Measurements from ENCODE around the gene TRIM46.
"Not testable (repeated sequence)": the region's sequence is repeated elsewhere in the genome, so short reads cannot be mapped to it uniquely, and the experiment has no call there.

Gene TRIM46

GRCh38 chr1:155137154-155137949 is 36.3 kb upstream of the TRIM46 start:
- no peak for DNase-seq (ENCODE audit: low spot score)

DNA sequence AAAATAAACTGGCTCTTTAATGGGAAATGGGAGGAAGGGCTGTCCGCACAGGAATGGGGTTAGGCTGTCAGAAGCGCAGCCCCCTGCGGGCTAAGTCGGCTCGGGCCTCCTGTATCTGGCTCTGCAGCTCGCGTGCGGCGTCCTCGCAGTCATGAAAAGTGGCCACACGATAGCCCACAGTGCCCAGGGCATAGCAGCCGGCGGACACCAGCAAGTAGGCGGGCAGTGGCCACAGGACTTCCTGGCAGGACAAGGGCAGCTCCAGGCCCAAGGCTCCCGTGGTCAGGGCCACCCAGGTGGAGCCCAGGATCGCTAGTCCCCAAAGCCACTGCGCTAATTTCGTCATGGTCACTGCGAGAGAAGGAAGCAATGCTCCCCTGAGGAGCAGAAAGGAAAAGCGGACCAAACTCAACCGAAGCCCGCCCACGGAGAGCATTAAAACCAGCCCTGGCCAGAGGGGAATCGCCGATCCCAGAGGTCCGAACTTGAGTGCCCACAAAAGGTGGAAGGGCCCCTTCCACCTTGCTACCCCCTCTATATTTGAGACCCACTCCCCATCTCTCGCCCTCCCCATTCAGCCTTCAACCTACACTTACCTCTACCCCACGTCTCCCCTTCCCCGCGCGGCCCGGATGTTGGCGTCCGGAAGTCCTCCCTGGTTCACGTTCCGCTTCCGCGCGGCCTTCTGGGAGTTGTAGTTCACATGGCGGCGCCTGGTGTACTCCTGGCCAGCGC is 33.6 kb upstream of the TRIM46 start, which contains the start of gene DPM3:
DPM3 (minus strand) TSS at position 637 of the 735 bp plus-strand sequence; CDS start at position 346, 291 bp downstream.
- peak; percentile 82 for DNase-seq (ENCODE audit: low spot score)

- DNase-seq (ENCODE audit: low spot score) = no peak
Observed at GRCh38 chr1:155140630-155140953, 33.1 kb upstream of the TRIM46 start.

DNA sequence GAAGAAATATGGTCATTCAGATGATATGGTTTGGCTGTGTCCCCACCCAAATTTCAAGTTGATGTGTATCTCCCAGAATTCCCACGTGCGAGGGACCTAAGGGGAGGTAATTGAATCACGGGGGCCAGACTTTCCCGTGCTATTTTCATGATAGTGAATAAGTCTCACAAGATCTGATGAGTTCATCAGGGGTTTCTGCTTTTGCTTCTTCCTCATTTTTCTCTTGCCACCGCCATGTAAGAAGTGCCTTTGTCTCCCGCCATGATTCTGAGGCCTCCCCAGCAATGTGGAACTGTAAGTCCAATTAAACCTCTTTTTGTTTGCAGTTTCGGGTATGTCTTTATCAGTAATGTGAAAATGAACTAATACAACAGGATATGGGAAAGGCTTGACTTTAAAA is 31.9 kb upstream of the TRIM46 start:
- DNase-seq (ENCODE audit: low spot score) = no peak

DNA sequence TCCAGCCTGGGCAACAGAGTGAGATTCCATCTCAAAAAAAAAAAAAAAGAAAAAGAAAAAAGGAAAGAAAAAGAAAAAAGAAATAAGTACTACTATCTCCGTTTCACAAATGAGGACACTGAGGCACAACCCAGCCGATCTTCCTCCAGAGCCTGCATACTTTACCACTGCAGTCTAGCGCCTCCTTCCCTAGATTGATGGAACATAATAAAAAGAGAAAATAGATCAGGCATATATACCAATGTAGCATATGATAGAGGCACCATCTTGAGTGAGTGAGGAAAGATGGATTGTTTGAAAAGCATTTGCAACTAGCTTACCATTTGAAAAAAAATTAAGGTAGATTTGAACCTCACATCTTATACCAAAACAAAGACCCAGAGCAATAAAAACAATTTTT is 28.2 kb upstream of the TRIM46 start:
- DNase-seq (ENCODE audit: low spot score) = no peak

- DNase-seq (ENCODE audit: low spot score) = not testable (repeated sequence)
Observed at GRCh38 chr1:155155996-155156643, 17.5 kb upstream of the TRIM46 start.

DNA sequence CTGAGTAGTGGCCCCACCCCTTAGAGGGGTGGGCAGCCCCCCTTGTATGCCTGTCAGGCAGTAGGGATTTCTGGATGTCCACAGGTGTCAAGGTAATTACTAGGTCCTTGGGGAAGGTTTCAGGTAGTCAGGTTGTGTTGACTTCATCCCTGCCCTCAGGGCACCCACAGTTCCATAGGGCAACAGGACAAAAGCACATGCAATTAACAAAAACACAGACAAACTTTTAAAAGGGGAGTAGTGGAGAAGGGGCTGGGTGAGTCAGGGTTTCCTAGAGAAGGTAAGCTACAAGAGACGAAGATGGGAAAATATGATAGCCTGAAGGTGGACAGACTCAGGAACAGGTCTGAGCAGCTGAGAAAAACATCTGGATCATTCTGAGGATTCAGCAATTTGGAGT is 14.7 kb upstream of the TRIM46 start:
- no peak for DNase-seq (ENCODE audit: low spot score)

- DNase-seq (ENCODE audit: low spot score) = no peak
Observed at GRCh38 chr1:155160128-155160527, 13.5 kb upstream of the TRIM46 start.

- not testable (repeated sequence) for DNase-seq (ENCODE audit: low spot score)
Observed at GRCh38 chr1:155162631-155163030, 11.0 kb upstream of the TRIM46 start.

DNA sequence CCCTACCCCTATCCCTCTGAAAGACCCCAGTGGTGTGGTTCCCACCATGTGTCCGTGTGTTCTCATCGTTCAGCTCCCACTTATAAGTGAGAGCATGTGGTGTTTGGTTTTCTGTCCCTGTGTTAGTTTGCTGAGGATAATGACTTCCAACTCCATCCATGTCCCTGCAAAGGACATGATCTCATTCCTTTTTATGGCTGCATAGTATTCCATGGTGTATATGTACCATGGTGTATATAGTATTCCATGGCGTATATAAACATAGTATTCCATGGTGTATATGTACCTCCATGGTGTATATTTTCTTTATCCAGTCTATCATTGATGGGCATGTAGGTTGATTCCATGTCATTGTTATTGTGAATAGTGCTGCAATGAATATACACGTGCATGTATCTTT is 9.9 kb upstream of the TRIM46 start:
- DNase-seq (ENCODE audit: low spot score) = not testable (repeated sequence)

DNA sequence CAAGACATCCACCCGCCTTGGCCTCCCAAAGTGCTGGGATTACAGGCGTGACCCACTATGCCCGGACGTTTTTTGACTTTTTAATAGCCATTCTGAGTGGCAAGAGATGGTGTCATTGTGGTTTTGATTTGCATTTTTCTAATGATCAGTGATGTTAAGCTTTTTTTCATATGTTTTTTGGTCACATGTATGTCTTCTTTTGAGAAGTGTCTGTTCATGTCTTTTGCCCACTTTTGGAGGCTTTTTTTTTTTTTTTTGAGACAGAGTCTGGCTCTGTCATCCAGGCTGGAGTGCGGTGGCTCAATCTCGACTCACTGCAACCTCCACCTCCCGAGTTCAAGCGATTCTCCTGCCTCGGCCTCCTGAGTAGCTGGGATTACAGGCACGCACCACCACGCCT is 9.0 kb upstream of the TRIM46 start:
- not testable (repeated sequence) for DNase-seq (ENCODE audit: low spot score)

- DNase-seq (ENCODE audit: low spot score) = no peak
Observed at GRCh38 chr1:155166051-155166470, 7.6 kb upstream of the TRIM46 start.

DNA sequence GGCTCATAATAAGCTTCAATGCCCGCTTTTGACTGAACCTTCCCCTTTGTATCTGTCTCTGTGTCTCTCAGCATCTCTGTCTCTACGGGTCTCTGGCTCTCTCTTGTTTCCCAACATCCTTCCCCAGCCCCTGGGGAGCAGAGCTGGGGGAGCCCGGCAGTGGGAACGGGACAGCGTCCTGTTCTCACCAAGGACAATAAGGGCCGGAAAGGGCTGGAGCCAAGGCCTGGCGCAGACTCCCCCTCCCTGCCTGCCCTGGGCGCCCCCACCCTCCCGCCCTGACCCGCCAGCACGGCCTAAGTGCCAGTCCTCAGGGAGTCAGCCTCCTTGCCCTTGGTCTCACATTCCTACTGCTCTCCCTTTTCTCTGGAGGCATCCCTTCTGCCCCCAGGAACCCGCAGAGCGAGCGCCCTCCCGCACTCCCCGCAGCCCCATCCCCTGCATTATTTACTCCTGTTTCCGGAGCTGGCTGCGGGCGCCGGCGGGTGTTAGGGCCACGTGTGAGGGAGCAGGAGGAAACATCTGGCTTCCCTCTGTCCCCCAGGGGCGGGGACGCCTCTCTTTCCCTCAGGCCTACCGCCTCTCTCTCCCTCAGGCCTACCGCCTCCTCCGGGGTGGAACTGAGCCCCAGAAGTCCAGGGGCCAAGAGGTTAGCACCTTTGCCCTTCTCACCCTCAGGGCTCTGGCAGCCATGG is 7.0 kb upstream of the TRIM46 start:
- DNase-seq (ENCODE audit: low spot score) = no peak

DNA sequence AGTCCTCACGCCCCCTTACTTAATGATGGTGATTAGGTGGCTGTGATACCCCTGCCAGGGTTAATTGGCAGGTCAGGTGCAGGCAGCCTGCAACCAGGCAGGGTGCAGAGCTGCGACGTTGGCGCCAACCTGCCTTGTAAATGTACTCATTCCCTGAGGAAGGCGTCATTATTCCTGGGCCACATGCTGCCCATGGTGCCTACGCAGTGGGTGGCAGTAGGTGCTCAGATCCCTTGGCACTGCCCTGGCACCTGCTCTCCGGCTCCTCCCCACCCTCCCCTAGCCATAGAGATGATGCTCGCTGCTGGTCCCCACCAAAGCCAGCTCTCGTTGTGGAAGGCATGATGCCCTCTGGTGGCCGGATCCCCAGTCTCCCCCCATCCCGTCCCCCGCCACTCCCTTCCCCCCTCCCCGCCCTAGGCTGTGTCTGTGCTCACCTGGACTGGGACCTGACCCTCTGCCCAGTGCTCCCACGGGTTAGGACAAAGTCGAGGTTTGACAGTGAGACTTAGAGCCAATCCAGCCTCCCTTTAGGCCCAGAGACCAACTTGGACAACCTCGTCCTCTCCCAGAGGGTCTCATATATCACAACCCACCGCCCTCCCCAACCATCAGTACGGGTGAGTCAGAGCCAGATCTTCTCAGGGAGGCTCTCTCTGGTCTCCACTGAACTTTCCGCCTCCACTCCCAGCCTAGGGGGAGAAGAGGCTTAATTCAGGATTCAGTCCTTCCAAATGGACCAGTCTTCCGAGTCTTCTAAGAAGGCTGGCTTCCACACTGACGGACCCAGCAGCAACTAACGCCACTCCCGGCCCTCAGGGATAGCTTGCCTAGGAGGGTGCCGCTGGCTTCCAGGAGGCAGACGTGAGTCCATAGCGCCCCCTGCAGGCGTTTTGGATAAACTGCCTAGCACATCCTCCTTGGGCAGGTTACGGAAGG is 6.2 kb upstream of the TRIM46 start:
- peak; percentile 79 for DNase-seq (ENCODE audit: low spot score)

- not testable (repeated sequence) for DNase-seq (ENCODE audit: low spot score)
Observed at GRCh38 chr1:155168105-155168445, 5.6 kb upstream of the TRIM46 start.

DNA sequence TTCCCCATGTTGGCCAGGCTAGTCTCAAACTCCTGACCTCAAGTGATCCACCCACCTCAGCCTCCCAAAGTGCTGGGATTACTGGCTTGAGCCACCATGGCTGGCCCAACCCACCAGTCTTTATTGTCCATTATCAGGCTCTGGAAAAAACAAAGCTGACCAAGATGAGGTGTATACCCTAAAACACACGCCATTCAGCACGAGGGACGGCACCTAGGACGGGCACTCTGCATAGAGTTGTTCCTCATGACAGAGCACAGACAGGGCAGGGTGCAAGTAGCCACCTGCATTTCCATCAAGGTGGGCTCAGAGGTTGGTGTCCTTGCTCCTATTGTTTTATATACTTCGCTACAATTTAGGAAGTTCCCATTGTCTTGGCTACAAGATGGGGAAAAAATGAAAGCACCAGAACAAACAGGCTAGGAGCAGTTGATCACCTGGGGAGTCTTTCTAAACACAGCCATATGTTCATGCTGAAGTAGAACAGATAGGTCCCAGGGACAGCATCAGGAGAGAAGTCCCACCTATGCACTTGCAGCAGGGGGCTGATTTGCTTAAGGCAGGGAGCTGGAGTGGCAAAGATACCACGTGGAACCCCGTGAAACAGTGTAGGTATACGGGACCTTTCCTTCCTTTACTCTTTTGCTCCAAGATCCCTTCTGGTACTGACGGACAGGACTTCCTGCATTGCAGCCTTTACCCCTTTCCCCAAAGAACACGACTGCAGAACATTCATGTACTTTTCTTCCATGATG is 5.0 kb upstream of the TRIM46 start:
- DNase-seq (ENCODE audit: low spot score) = no peak

- DNase-seq (ENCODE audit: low spot score) = no peak
Observed at GRCh38 chr1:155169541-155169940, 4.1 kb upstream of the TRIM46 start.

DNA sequence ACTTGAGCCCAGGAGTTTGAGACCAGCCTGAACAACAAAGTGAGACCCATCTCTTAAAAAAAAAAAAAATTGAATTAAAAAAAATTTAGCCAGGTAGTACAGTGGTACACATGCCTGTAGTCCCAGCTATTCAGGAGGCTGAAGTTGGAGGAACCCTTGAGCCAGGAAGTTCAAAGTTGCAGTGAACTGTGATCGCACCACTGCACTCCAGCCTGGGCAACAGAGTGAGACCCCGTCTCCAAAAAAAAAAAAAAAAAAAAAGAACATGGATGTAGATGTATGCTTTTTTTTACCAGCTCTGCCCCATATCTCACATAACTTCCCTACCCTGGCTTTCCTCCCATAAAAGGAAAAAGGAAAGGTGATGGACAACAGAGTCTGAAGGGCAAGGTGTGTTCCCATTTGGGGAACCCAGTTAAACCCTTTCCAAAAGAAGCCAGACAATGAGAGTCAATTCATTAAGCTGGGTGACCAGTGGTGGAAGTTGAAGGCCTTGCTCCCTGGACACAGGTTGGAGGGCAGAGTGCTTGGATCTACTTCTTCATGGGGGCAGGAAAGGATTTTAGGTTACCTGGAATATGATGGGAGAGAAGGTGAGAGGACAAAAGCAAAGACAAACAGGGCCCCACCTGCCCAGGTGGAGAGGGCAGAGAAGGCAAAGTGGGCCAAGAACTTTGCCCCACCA is 3.4 kb upstream of the TRIM46 start:
- DNase-seq (ENCODE audit: low spot score) = no peak

- DNase-seq (ENCODE audit: low spot score) = no peak
Observed at GRCh38 chr1:155170806-155171205, 2.8 kb upstream of the TRIM46 start.

All from AG08395 (cell line).